Measurements from ENCODE around the gene WDR93.
"Not testable (repeated sequence)": the region's sequence is repeated elsewhere in the genome, so short reads cannot be mapped to it uniquely, and the experiment has no call there.

The WDR93 gene

DNA sequence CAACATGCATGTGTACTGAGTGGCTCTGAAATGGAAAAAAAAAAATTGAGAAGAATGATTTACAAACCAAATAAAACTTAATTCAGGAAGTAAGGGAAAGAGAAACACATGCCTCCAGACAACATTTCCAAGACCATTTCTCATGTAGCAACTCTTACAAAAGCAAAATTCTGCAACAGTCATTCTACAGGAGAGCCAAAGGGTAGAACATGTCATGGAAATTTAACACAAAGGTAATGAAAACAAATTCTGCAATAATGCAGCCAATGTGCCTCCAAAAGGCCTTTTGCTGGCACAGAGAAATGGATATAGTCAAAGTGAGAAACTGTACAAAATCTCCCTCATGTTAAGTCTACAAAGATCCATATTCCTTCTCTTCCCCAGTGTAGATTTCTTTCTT lies 4.1 kb upstream of the WDR93 start:
- peaks cover 3% of the 10 kb centered on the region for H3K9me3 Mint-ChIP-seq
- DNase-seq (ENCODE audit: low spot score), result no peak
- peaks cover 18% of the 10 kb centered on the region for H3K4me1 Mint-ChIP-seq (ENCODE audit: low read depth)
- peaks cover 5% of the 10 kb centered on the region for H3K27me3 Mint-ChIP-seq (ENCODE audit: low read depth)
- H3K4me3 Mint-ChIP-seq, result no peak overlapping the region
- no peaks in the 10 kb centered on the region for H3K36me3 Mint-ChIP-seq (ENCODE audit: low read depth)
- H3K27ac Mint-ChIP-seq, result no peak overlapping the region

- H3K27me3 Mint-ChIP-seq (ENCODE audit: low read depth); H3K9me3 Mint-ChIP-seq; H3K27ac Mint-ChIP-seq; DNase-seq (ENCODE audit: low spot score); H3K36me3 Mint-ChIP-seq (ENCODE audit: low read depth): not testable (repeated sequence)
- Mint-ChIP-seq H3K4me3 (peak overlapping the region; percentile 84), H3K4me1 (ENCODE audit: low read depth) (peaks cover 20% of the 10 kb centered on the region)
Observed at GRCh38 chr15:89689930-89690275, 708 bp upstream of the WDR93 start.

DNA sequence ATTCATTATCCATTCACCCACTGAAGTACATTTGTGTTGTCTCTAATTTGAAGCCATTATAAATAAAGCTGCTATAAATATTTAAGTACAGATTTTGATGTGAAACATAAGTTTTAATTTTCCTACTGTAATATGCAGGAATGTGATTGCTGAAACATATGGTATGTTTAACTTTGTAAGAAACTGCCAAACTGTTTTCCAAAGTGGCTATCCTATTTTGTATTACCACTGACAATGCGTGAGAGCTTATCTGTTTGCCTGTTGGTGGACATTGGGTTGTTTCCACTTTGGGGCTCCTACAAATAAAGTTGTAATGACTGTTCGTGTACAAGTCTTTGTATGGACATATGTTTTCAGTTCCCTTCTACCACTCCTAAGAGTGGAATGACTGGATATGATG lies 2.5 kb downstream of the WDR93 start:
- Mint-ChIP-seq H3K4me3 (no peak overlapping the region), H3K27me3 (ENCODE audit: low read depth) (peaks cover 24% of the 10 kb centered on the region), H3K36me3 (ENCODE audit: low read depth) (no peaks in the 10 kb centered on the region), H3K4me1 (ENCODE audit: low read depth) (peaks cover 20% of the 10 kb centered on the region), H3K27ac (no peak overlapping the region), H3K9me3 (peaks cover 3% of the 10 kb centered on the region)
- DNase-seq (ENCODE audit: low spot score), result no peak

- no peak overlapping the region for H3K4me3 Mint-ChIP-seq
- H3K36me3 Mint-ChIP-seq (ENCODE audit: low read depth), result no peaks in the 10 kb centered on the region
- H3K27me3 Mint-ChIP-seq (ENCODE audit: low read depth), result peaks cover 28% of the 10 kb centered on the region
- H3K4me1 Mint-ChIP-seq (ENCODE audit: low read depth), result peaks cover 20% of the 10 kb centered on the region
- no peak for DNase-seq (ENCODE audit: low spot score)
- H3K27ac Mint-ChIP-seq, result no peak overlapping the region
- H3K9me3 Mint-ChIP-seq, result peaks cover 3% of the 10 kb centered on the region
Observed at GRCh38 chr15:89693696-89694095, 3.1 kb downstream of the WDR93 start.

GRCh38 chr15:89695198-89695597 lies 4.6 kb downstream of the WDR93 start:
- H3K36me3 Mint-ChIP-seq (ENCODE audit: low read depth), result no peaks in the 10 kb centered on the region
- no peak overlapping the region for H3K4me3 Mint-ChIP-seq
- H3K9me3 Mint-ChIP-seq, result peaks cover 3% of the 10 kb centered on the region
- DNase-seq (ENCODE audit: low spot score), result no peak
- peaks cover 12% of the 10 kb centered on the region for H3K4me1 Mint-ChIP-seq (ENCODE audit: low read depth)
- peaks cover 36% of the 10 kb centered on the region for H3K27me3 Mint-ChIP-seq (ENCODE audit: low read depth)
- no peak overlapping the region for H3K27ac Mint-ChIP-seq

- no peaks in the 10 kb centered on the region for H3K36me3 Mint-ChIP-seq (ENCODE audit: low read depth)
- H3K4me1 Mint-ChIP-seq (ENCODE audit: low read depth), result no peaks in the 10 kb centered on the region
- no peaks in the 10 kb centered on the region for H3K9me3 Mint-ChIP-seq
- no peak overlapping the region for H3K4me3 Mint-ChIP-seq
- DNase-seq (ENCODE audit: low spot score), result no peak
- H3K27ac Mint-ChIP-seq, result no peak overlapping the region
- H3K27me3 Mint-ChIP-seq (ENCODE audit: low read depth), result peaks cover 43% of the 10 kb centered on the region
Observed at GRCh38 chr15:89704411-89704810, 13.8 kb downstream of the WDR93 start.

DNA sequence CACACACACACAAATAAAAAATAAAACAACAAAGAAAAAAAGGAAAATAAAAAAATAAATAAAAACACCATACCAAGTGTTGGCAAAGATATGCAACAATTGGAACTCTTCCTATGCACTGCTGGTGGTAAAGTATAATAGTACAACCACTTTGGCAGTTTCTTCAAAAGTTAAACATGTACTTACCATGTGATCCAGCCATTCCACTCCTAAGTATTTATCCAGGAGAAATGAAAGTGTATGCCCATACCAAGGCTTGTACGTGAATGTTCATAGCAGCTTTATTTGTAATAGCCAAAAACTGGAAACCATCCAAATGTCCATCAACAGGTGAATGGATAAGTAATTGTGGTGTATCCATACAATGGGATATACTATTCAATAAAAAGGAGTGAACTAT lies 17.0 kb downstream of the WDR93 start:
- Mint-ChIP-seq H3K4me3 (no peak overlapping the region), H3K27ac (no peak overlapping the region), H3K27me3 (ENCODE audit: low read depth) (peaks cover 36% of the 10 kb centered on the region), H3K4me1 (ENCODE audit: low read depth) (no peaks in the 10 kb centered on the region), H3K36me3 (ENCODE audit: low read depth) (no peaks in the 10 kb centered on the region), H3K9me3 (no peaks in the 10 kb centered on the region)
- DNase-seq (ENCODE audit: low spot score), result no peak

DNA sequence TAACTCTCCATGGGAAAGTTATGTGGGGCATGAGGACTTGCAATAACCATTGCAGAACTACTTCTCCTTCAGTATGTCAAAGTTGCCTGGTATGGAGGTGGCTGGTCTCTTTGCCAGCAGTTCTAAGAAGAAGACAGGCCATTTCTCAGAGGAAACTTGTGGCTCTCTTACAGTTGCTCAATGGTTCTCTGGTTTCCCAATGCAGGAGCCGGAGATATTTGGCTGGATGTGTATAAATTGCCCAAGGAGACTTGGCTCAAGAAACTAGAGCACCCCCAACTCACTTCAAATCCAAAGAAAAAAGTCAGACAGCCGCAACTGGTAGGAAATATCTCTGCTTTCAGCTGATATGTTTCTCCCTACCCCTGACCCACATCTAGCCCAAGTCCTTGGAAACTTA lies 24.2 kb downstream of the WDR93 start:
- no peak for DNase-seq (ENCODE audit: low spot score)
- Mint-ChIP-seq H3K9me3 (no peaks in the 10 kb centered on the region), H3K27me3 (ENCODE audit: low read depth) (peaks cover 24% of the 10 kb centered on the region), H3K36me3 (ENCODE audit: low read depth) (no peaks in the 10 kb centered on the region), H3K4me3 (no peak overlapping the region), H3K4me1 (ENCODE audit: low read depth) (no peaks in the 10 kb centered on the region), H3K27ac (no peak overlapping the region)

- H3K9me3 Mint-ChIP-seq, result no peaks in the 10 kb centered on the region
- no peaks in the 10 kb centered on the region for H3K4me1 Mint-ChIP-seq (ENCODE audit: low read depth)
Observed at GRCh38 chr15:89723031-89723430, 32.4 kb downstream of the WDR93 start.

GRCh38 chr15:89724621-89725020 lies 34.0 kb downstream of the WDR93 start:
- no peaks in the 10 kb centered on the region for H3K9me3 Mint-ChIP-seq
- no peak for DNase-seq (ENCODE audit: low spot score)
- H3K4me3 Mint-ChIP-seq, result no peak overlapping the region
- H3K27me3 Mint-ChIP-seq (ENCODE audit: low read depth), result peaks cover 16% of the 10 kb centered on the region
- no peaks in the 10 kb centered on the region for H3K36me3 Mint-ChIP-seq (ENCODE audit: low read depth)
- H3K27ac Mint-ChIP-seq, result no peak overlapping the region
- no peaks in the 10 kb centered on the region for H3K4me1 Mint-ChIP-seq (ENCODE audit: low read depth)

More at GRCh38 chr15:89723031-89723430, 32.4 kb downstream of the WDR93 start:
- H3K36me3 Mint-ChIP-seq (ENCODE audit: low read depth), result no peaks in the 10 kb centered on the region
- H3K27me3 Mint-ChIP-seq (ENCODE audit: low read depth), result peaks cover 20% of the 10 kb centered on the region
- no peak for DNase-seq (ENCODE audit: low spot score)
- no peak overlapping the region for H3K27ac Mint-ChIP-seq
- H3K4me3 Mint-ChIP-seq, result no peak overlapping the region

GRCh38 chr15:89725064-89725463 lies 34.5 kb downstream of the WDR93 start:
- H3K9me3 Mint-ChIP-seq, result no peaks in the 10 kb centered on the region
- no peaks in the 10 kb centered on the region for H3K4me1 Mint-ChIP-seq (ENCODE audit: low read depth)
- DNase-seq (ENCODE audit: low spot score), result no peak
- H3K27ac Mint-ChIP-seq, result no peak overlapping the region
- no peaks in the 10 kb centered on the region for H3K36me3 Mint-ChIP-seq (ENCODE audit: low read depth)
- H3K4me3 Mint-ChIP-seq, result no peak overlapping the region
- peaks cover 16% of the 10 kb centered on the region for H3K27me3 Mint-ChIP-seq (ENCODE audit: low read depth)

DNA sequence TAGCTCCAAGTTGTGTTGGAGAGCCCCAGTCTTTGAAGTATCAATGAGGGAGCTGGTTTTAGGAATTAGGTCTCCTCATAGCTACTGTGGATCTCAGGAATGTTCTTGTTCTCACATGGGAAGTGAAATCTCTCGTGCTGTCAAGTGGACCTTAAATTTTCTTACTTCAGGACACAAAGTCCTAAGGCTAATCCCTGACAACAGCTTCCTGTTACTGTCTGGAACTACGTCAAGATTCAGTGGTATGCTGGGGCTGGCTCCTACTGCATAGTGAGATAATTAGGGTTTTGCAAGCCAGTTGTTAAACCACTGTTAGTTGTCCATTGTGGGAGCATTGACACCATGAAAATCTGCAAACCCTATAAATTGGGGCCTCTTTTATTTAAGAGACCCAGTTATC lies 37.6 kb downstream of the WDR93 start:
- Mint-ChIP-seq H3K9me3 (no peaks in the 10 kb centered on the region), H3K4me3 (no peak overlapping the region), H3K27me3 (ENCODE audit: low read depth) (peaks cover 12% of the 10 kb centered on the region), H3K4me1 (ENCODE audit: low read depth) (no peaks in the 10 kb centered on the region), H3K27ac (no peak overlapping the region), H3K36me3 (ENCODE audit: low read depth) (no peaks in the 10 kb centered on the region)
- DNase-seq (ENCODE audit: low spot score), result no peak

- Mint-ChIP-seq H3K27me3 (ENCODE audit: low read depth) (peaks cover 30% of the 10 kb centered on the region), H3K4me1 (ENCODE audit: low read depth) (no peaks in the 10 kb centered on the region), H3K36me3 (ENCODE audit: low read depth) (no peaks in the 10 kb centered on the region), H3K4me3 (no peak overlapping the region), H3K9me3 (no peaks in the 10 kb centered on the region), H3K27ac (no peak overlapping the region)
- no peak for DNase-seq (ENCODE audit: low spot score)
Observed at GRCh38 chr15:89731275-89731674, 40.7 kb downstream of the WDR93 start.

DNA sequence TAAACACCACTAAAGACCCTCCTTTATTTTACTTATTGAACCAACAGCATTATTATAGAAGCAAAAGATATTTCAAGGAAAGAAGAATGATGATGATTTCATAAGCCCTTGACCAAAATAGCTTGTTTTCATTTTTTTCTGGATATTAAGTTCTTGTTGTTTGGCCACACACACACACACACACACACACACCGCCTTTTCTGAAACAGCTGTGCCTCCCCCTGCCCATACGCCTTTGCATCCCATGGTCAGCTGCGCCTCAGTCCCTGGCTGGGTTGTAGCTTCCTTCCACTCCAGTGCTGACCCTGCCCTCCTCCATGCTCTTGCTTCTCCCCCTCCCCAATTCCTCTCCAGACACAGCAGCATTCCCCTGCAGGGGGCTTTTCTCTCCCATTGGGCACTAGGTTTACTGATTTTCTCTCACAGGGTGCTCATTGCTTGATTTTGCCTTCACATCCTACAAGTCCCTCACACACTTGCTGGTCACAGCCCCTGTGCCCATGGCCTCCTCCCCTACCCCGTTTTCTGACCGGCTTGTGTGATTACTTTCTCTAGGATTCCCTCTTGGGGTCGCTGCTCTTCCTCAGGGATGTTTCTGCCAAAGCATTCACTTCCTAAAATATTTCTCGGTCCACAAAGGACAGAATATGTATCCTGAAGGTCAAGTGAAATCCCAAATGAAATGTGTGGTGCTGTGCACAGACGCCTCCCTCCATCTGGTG lies 42.0 kb downstream of the WDR93 start:
- H3K4me1 Mint-ChIP-seq (ENCODE audit: low read depth), result no peaks in the 10 kb centered on the region

DNA sequence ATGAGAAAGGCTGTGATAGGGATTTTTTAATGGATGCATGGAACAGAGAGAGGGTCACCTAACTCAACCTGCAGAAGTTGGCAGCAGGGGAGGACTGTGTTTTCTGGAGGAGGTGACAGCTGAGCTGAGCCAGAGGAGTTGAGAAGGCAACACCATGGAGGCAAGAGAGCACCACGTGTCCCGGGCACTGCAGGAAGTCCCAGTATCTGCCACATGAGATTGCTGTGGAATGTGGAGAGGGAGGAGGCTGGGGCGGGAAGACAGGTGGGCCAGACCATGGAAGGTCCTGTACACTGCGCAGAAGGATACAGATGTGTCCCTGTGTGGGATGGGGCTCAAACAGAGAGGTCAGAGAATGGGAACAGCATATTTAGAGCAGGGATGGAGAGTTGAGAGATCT lies 45.2 kb downstream of the WDR93 start:
- H3K27me3 Mint-ChIP-seq (ENCODE audit: low read depth), result peaks cover 28% of the 10 kb centered on the region
- no peak for DNase-seq (ENCODE audit: low spot score)
- H3K4me1 Mint-ChIP-seq (ENCODE audit: low read depth), result peaks cover 2% of the 10 kb centered on the region
- no peak overlapping the region for H3K27ac Mint-ChIP-seq
- H3K9me3 Mint-ChIP-seq, result no peaks in the 10 kb centered on the region
- no peak overlapping the region for H3K4me3 Mint-ChIP-seq
- no peaks in the 10 kb centered on the region for H3K36me3 Mint-ChIP-seq (ENCODE audit: low read depth)

More for the DNA sequence above, 42.0 kb downstream of the WDR93 start:
- H3K36me3 Mint-ChIP-seq (ENCODE audit: low read depth), result no peaks in the 10 kb centered on the region
- H3K9me3 Mint-ChIP-seq, result no peaks in the 10 kb centered on the region
- no peak for DNase-seq (ENCODE audit: low spot score)
- peaks cover 28% of the 10 kb centered on the region for H3K27me3 Mint-ChIP-seq (ENCODE audit: low read depth)
- H3K4me3 Mint-ChIP-seq, result no peak overlapping the region
- no peak overlapping the region for H3K27ac Mint-ChIP-seq

Data from T-helper 2 cell treated with Interferon-gamma antibody and Interleukin-4, amounts not matched to agents 5 μg/mL and 100 μg/mL, for 36 hours (primary cell).